HFFc6 (cell line): ENCODE measurements around the gene SEMA4B. TPM values are rescaled to one million over a fixed set of nuclear protein-coding genes. Genes with fewer than 3 reads are reported as not detected.
"Not testable (repeated sequence)": the region's sequence is repeated elsewhere in the genome, so short reads cannot be mapped to it uniquely, and the experiment has no call there.

Experiments
- DNase-seq: peaks from one replicate; pipeline ENCODE4 v3.0.0-alpha.2; 2018
- H3K27ac Mint-ChIP-seq: 2 replicates; pipeline ENCODE4 v1.8.0; 2020; ENCODE audit warnings: mild to moderate bottlenecking, mixed read lengths
- H3K27me3 Mint-ChIP-seq: 2 replicates; pipeline ENCODE4 v1.8.0; 2021; ENCODE audit warnings: mild to moderate bottlenecking, moderate library complexity, mixed read lengths; ENCODE audit not compliant: insufficient read depth
- H3K36me3 Mint-ChIP-seq: 2 replicates; pipeline ENCODE4 v1.8.0; 2021; ENCODE audit warnings: low read depth, mixed read lengths
- H3K4me1 Mint-ChIP-seq: 2 replicates; pipeline ENCODE4 v1.8.0; 2020; ENCODE audit warnings: low read depth, mixed read lengths
- H3K4me3 Mint-ChIP-seq: 2 replicates; pipeline ENCODE4 v1.8.0; 2020; ENCODE audit warnings: mild to moderate bottlenecking, moderate library complexity, mixed read lengths
- H3K9me3 Mint-ChIP-seq: 2 replicates; pipeline ENCODE4 v1.8.0; 2020; ENCODE audit warnings: mild to moderate bottlenecking, mixed read lengths
- CTCF ChIP-seq: fragments of 200-600 bp; sonication (generic); IDR thresholded peaks from 2 replicates; pipeline ENCODE4 v1.5.0; 2021; ENCODE audit warnings: antibody characterized with exemption, mild to moderate bottlenecking
- total RNA-seq, 6 experiments: library from RNA; stranded (reverse); fragmentation: NEBNext Ultra II Directional; extraction: Animal tissue kit (Norgen Biotek cat#: 25700); gene quantifications; 2 replicates in 1 of 6; 3 replicates in 5 of 6; pipeline ENCODE4 v1.2.3, GENCODE V29; 2021

SEMA4B gene
- total RNA-seq, 6 experiments from 2014 or later = 5.6 to 7.7 (median 7.2) TPM

DNA sequence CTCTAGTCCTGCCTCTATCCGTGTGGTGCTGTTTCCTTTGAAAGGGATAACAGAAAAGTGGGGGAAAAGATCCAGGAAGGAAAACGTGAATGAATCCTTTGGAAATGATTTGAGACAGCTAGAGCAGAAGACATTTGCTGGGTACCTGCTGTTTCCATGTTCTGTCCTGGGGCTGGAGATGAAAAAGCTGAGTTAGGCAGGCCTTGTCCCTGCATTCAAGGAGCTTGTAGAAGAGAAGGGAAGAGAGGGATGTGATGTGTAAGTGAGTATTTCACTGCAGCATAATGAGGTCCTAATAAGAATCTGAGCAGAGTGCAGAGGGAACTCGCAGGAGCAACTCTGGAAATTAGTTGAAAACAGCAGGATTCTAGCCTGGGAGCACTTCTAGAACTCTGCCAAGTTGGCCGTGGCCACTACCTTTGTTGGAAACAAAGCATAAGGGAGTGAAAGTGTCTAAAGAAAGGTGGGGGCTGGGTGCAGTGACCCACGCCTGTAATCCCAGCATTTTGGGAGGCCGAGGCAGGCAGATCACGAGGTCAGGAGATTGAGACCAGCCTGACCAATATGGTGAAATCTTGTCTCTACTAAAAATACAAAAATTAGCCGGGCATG, 13.8 kb upstream of the SEMA4B start:
- Mint-ChIP-seq H3K9me3 (no peaks in the 10 kb centered on the region), H3K36me3 (no peaks in the 10 kb centered on the region), H3K4me3 (no peak overlapping the region), H3K27ac (no peak overlapping the region), H3K27me3 (peaks cover 1% of the 10 kb centered on the region), H3K4me1 (peaks cover 22% of the 10 kb centered on the region)
- TF ChIP-seq CTCF = no peak
- no peak for DNase-seq

DNA sequence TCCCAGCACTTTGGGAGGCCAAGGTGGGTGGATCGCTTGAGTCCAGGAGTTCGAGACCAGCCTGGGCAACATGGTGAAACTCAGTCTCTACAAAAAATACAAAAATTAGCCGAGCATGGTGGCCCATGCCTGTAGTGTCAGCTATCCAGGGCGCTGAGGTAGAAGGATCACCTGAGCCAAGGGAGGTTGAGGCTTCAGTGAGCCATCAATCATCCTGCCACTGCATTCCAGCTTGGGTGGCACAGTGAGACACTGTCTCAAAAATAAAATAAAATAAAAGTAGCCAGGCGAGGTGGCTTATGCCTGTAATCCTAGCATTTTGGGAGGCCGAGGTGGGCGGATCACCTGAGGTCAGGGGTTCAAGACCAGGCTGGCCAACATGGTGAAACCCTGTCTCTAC, 13.1 kb upstream of the SEMA4B start:
- H3K4me1 Mint-ChIP-seq = peaks cover 22% of the 10 kb centered on the region
- H3K27ac Mint-ChIP-seq, H3K4me3 Mint-ChIP-seq, DNase-seq, H3K9me3 Mint-ChIP-seq, H3K36me3 Mint-ChIP-seq, H3K27me3 Mint-ChIP-seq: not testable (repeated sequence)

DNA sequence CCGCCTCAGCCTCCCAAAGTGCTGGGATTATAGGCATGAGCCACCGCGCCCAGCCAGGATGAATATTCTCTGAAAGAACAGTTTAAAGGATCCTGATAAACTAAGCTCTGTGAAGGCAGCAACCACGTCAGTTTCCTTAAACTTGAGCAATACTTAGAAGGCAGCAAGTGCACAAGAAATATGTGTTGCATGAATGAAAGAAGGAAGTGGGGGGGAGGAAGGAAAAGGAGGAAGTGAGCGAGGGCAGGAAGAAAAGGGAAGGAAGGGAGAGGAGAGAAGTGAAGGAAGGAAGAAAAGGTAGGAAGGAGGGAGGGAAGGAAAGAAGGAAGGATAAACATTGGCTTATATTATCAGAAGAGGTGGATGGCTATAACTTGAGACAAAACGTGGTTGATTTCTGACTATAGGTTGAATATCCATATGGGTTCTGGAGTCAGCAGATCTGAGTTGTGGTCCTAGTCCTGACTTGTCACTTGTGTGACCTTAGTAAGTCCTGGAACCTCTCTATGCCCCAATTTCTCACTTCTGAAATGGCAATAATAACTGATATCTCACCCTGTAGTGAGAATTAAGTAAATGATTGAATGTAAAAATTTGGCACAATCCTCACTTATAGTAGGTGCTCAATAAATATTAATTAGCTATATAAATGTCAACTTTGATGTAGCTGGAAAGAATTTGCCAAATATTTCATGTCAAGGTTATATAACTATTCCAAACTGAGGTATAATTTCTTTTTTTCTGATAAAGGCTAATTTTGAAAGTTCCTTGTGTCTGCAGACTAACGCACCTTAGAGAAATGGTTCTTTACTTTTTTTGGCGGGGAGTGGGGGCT, 12.0 kb upstream of the SEMA4B start:
- Mint-ChIP-seq H3K36me3 (no peaks in the 10 kb centered on the region), H3K4me3 (no peak overlapping the region), H3K27ac (no peak overlapping the region), H3K4me1 (peaks cover 18% of the 10 kb centered on the region), H3K27me3 (no peaks in the 10 kb centered on the region; the same call in 1 of the 2 replicates), H3K9me3 (no peaks in the 10 kb centered on the region)
- DNase-seq = no peak
- TF ChIP-seq CTCF = no peak

DNA sequence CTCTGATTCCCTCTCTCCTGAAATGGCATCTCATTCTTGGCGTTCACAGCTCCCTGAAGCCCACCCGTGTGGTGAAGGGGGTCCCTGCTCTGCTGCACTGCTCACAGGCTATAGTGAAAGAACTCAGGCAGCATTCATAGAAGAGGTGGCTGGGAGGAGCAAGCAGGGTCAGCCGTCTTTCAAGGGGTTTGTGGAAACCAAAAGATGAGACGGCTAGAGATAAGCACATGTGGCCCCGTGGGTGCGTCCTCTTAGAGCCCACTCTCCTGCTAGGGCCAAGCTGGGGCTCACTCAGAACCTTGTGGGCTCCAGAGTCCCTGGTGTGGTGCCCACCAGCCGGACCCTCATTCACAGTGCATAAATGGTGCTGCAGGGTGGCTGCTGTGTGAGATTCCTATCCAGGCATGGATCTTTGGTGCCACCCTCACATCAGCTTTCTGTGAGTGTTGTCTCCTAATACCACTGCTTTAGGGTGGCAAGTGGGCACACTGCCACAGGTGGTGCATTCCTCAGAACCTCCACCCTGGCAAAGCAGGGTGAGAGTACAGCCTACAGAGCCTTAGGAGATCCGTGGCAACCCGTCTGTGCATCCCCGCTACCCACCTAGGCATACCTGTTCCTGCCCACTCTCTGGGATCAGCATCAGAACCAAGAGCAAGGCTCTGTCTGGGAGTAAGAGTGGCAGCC, 11.2 kb upstream of the SEMA4B start:
- TF ChIP-seq CTCF = no peak
- H3K9me3 Mint-ChIP-seq = no peaks in the 10 kb centered on the region
- no peak overlapping the region for H3K27ac Mint-ChIP-seq
- DNase-seq = no peak
- H3K27me3 Mint-ChIP-seq = no peaks in the 10 kb centered on the region; the same call in 1 of the 2 replicates
- H3K4me1 Mint-ChIP-seq = peaks cover 14% of the 10 kb centered on the region
- no peak overlapping the region for H3K4me3 Mint-ChIP-seq
- H3K36me3 Mint-ChIP-seq = no peaks in the 10 kb centered on the region

DNA sequence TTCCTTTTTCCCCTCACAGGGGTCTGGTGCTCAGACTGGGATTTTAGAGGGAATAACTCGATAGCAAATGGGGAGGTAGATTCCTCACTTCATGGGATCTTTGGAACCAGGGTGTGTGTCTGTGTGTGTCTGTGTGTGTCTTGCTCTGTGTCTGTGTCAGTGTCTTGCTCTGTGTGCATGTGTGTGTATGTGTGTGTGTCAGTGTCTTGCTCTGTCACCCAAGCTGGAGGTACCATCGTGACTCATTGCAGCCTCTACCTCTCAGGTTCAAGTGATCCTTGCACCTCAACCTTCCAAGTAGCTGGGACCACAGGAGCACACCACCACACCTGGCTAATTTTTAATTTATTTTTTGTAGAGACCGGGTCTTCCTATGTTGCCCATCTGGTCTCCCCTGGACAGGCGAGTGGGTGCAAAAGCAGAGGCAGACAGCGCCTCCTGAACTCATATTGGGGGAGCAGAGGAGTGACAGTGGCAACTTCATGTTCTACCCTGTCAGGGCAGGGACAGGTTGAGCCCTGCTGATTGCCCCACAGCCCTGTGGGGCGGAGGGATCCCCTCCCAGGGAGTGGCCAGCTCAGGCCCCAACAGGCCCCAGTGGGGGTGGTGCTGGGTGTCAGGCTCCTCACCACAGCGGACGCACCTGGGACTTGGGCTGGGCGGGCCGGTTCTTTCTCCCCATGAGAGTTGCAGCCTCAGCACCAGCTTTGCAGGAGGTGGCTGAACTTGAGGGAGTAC, 10.4 kb upstream of the SEMA4B start:
- Mint-ChIP-seq H3K36me3 (no peaks in the 10 kb centered on the region), H3K27ac (no peak overlapping the region), H3K27me3 (no peaks in the 10 kb centered on the region; the same call in 1 of the 2 replicates), H3K4me3 (no peak overlapping the region), H3K4me1 (peaks cover 9% of the 10 kb centered on the region), H3K9me3 (no peaks in the 10 kb centered on the region)
- no peak for TF ChIP-seq CTCF
- DNase-seq = no peak
